ENCODE data around the gene HERC3. TPM values are rescaled to one million over a fixed set of nuclear protein-coding genes. Genes with fewer than 3 reads are reported as not detected.

Gene HERC3
- total and polyA plus RNA-seq, 2 experiments from 2014 or later: 2.2 to 2.4 TPM

DNA sequence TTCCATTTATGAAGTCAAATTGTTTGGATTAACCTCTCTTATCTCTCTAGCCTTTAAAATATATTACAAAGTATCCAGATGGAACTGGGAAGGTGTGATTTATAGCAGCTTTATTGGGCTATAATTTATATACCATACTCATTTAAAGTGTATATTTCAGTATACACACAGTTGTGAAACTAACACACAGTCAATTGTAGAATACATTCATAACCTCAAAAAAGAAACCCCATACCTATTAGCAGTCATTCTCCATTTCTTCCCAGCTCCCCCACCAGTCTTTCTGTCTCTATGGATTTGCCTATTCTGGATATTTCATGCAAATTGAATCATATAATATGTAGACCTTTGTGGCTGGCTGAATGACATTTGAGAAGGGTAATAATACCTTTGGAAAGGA lies 112.9 kb downstream of the HERC3 start:
- peaks cover 3% of the 10 kb centered on the region; the same call in 1 of the 3 replicates for H3K4me1 Mint-ChIP-seq
- no peak for TF ChIP-seq STAT1 (IDR thresholded peaks at IDR 0.05; ENCODE audit: unreplicated experiment)
- TF ChIP-seq POLR2AphosphoS5 (IDR thresholded peaks at IDR 0.05; ENCODE audit: low read depth): no peak
- no peak for TF ChIP-seq ZNF114 (CRISPR knock-in tag; IDR thresholded peaks at IDR 0.05)
- no peak for TF ChIP-seq EZH2 (IDR thresholded peaks at IDR 0.05; ENCODE audit: low read depth, unreplicated experiment)
- TF ChIP-seq EZH2phosphoT487 (IDR thresholded peaks at IDR 0.05; ENCODE audit: unreplicated experiment): no peak
- TF ChIP-seq JUNB (IDR thresholded peaks at IDR 0.05; ENCODE audit: unreplicated experiment): no peak
- TF ChIP-seq ZNF331 (CRISPR knock-in tag; IDR thresholded peaks at IDR 0.05; ENCODE audit: low read depth): no peak
- TF ChIP-seq CREB1 (CRISPR knock-in tag; IDR thresholded peaks at IDR 0.05; ENCODE audit: low read depth): no peak
- no peak for TF ChIP-seq NANOG (IDR thresholded peaks at IDR 0.05; ENCODE audit: borderline replicate concordance)
- TF ChIP-seq, protein P1, sequence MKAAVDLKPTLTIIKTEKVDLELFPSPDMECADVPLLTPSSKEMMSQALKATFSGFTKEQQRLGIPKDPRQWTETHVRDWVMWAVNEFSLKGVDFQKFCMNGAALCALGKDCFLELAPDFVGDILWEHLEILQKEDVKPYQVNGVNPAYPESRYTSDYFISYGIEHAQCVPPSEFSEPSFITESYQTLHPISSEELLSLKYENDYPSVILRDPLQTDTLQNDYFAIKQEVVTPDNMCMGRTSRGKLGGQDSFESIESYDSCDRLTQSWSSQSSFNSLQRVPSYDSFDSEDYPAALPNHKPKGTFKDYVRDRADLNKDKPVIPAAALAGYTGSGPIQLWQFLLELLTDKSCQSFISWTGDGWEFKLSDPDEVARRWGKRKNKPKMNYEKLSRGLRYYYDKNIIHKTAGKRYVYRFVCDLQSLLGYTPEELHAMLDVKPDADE (IDR thresholded peaks at IDR 0.05): no peak
- TF ChIP-seq, protein P2, sequence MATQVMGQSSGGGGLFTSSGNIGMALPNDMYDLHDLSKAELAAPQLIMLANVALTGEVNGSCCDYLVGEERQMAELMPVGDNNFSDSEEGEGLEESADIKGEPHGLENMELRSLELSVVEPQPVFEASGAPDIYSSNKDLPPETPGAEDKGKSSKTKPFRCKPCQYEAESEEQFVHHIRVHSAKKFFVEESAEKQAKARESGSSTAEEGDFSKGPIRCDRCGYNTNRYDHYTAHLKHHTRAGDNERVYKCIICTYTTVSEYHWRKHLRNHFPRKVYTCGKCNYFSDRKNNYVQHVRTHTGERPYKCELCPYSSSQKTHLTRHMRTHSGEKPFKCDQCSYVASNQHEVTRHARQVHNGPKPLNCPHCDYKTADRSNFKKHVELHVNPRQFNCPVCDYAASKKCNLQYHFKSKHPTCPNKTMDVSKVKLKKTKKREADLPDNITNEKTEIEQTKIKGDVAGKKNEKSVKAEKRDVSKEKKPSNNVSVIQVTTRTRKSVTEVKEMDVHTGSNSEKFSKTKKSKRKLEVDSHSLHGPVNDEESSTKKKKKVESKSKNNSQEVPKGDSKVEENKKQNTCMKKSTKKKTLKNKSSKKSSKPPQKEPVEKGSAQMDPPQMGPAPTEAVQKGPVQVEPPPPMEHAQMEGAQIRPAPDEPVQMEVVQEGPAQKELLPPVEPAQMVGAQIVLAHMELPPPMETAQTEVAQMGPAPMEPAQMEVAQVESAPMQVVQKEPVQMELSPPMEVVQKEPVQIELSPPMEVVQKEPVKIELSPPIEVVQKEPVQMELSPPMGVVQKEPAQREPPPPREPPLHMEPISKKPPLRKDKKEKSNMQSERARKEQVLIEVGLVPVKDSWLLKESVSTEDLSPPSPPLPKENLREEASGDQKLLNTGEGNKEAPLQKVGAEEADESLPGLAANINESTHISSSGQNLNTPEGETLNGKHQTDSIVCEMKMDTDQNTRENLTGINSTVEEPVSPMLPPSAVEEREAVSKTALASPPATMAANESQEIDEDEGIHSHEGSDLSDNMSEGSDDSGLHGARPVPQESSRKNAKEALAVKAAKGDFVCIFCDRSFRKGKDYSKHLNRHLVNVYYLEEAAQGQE (IDR thresholded peaks at IDR 0.05; ENCODE audit: unreplicated experiment): no peak
- TF ChIP-seq, protein P3, sequence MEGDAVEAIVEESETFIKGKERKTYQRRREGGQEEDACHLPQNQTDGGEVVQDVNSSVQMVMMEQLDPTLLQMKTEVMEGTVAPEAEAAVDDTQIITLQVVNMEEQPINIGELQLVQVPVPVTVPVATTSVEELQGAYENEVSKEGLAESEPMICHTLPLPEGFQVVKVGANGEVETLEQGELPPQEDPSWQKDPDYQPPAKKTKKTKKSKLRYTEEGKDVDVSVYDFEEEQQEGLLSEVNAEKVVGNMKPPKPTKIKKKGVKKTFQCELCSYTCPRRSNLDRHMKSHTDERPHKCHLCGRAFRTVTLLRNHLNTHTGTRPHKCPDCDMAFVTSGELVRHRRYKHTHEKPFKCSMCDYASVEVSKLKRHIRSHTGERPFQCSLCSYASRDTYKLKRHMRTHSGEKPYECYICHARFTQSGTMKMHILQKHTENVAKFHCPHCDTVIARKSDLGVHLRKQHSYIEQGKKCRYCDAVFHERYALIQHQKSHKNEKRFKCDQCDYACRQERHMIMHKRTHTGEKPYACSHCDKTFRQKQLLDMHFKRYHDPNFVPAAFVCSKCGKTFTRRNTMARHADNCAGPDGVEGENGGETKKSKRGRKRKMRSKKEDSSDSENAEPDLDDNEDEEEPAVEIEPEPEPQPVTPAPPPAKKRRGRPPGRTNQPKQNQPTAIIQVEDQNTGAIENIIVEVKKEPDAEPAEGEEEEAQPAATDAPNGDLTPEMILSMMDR (conservative IDR thresholded peaks at IDR 0.05; ENCODE audit: low read depth in 2 of 2): no peak

More for the DNA sequence above, 112.9 kb downstream of the HERC3 start:
- H3K9me3 Mint-ChIP-seq: no peaks in the 10 kb centered on the region
- H4K20me1 ChIP-seq (replicated peaks; ENCODE audit: insufficient read depth): no peaks in the 10 kb centered on the region
- H3K27ac ChIP-seq (ENCODE audit: low read depth): no peak overlapping the region
- H3K36me3 Mint-ChIP-seq (ENCODE audit: low read depth): no peaks in the 10 kb centered on the region
- H3K27ac Mint-ChIP-seq: no peak overlapping the region
- H3F3A ChIP-seq (replicated peaks; ENCODE audit: low read depth): no peaks in the 10 kb centered on the region
- H3K4me1 ChIP-seq (ENCODE audit: insufficient read depth): no peaks in the 10 kb centered on the region
- H3K9me2 ChIP-seq (ENCODE audit: insufficient read depth): no peaks in the 10 kb centered on the region
- no peak for ATAC-seq
- no peak for DNase-seq (ENCODE audit: low spot score)
- no peak overlapping the region for H3K4me2 ChIP-seq
- no peak overlapping the region for H2AFZ ChIP-seq
- no peak overlapping the region for H3K4me3 ChIP-seq
- no peaks in the 10 kb centered on the region for H3K27me3 Mint-ChIP-seq (ENCODE audit: insufficient read depth, low read depth, poor library complexity)
- no peaks in the 10 kb centered on the region for H3K79me2 ChIP-seq (replicated peaks; ENCODE audit: insufficient read depth)
- no peaks in the 10 kb centered on the region for H3K36me3 ChIP-seq (ENCODE audit: insufficient read depth)
- H3K27me3 ChIP-seq (ENCODE audit: insufficient read depth): no peaks in the 10 kb centered on the region
- no peak overlapping the region for H3K4me3 Mint-ChIP-seq
